ENCODE measurements around the gene ECHDC1. TPM values are rescaled to one million over a fixed set of nuclear protein-coding genes. Genes with fewer than 3 reads are reported as not detected.
A peak's percentile ranks its signal among the peaks of the same experiment; 100 is the strongest.
"Not testable (repeated sequence)": the region's sequence is repeated elsewhere in the genome, so short reads cannot be mapped to it uniquely, and the experiment has no call there.

The ECHDC1 gene, protein sequence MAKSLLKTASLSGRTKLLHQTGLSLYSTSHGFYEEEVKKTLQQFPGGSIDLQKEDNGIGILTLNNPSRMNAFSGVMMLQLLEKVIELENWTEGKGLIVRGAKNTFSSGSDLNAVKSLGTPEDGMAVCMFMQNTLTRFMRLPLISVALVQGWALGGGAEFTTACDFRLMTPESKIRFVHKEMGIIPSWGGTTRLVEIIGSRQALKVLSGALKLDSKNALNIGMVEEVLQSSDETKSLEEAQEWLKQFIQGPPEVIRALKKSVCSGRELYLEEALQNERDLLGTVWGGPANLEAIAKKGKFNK
- total RNA-seq (51.2 TPM), polyA plus RNA-seq (ENCODE audit: insufficient read depth in 1 of 8, insufficient read length in 8 of 8, low replicate concordance in 1 of 8) (10 to 100 TPM; 57.3 to 70.0 (median 61.2) TPM)
- long read RNA-seq, donor 1, transcript ECHDC1-210 (6 exons, 2,341 nt): major isoform, 7 of 16 reads
- long read RNA-seq, donor 1, partial matches to known transcripts: 5 of 16 reads
- long read RNA-seq, donor 1, other reads (novel, unspliced or antisense): 0 of 16 reads
- long read RNA-seq, donor 2, partial matches to known transcripts: 0 of 2 reads
- long read RNA-seq, donor 2, other reads (novel, unspliced or antisense): 0 of 2 reads
- long read RNA-seq, donor 3, transcript ECHDC1-210 (6 exons, 2,341 nt): major isoform, 8 of 42 reads
- long read RNA-seq, donor 3, transcript ECHDC1-203 (5 exons, 1,354 nt): minor isoform, 6 of 42 reads
- long read RNA-seq, donor 3, partial matches to known transcripts: 24 of 42 reads
- long read RNA-seq, donor 3, other reads (novel, unspliced or antisense): 0 of 42 reads
- long read RNA-seq, donor 4, transcript ECHDC1-210 (6 exons, 2,341 nt): major isoform, 5 of 11 reads
- long read RNA-seq, donor 4, partial matches to known transcripts: 0 of 11 reads
- long read RNA-seq, donor 4, other reads (novel, unspliced or antisense): 0 of 11 reads
- long read RNA-seq, donor 5, transcript ECHDC1-210 (6 exons, 2,341 nt): major isoform, 26 of 102 reads
- long read RNA-seq, donor 5, transcript ECHDC1-203 (5 exons, 1,354 nt): minor isoform, 15 of 102 reads
- long read RNA-seq, donor 5, partial matches to known transcripts: 51 of 102 reads
- long read RNA-seq, donor 5, other reads (novel, unspliced or antisense): 6 of 102 reads
- long read RNA-seq, donor 6, transcript ECHDC1-210 (6 exons, 2,341 nt): major isoform, 11 of 36 reads
- long read RNA-seq, donor 6, transcript ECHDC1-203 (5 exons, 1,354 nt): minor isoform, 10 of 36 reads
- long read RNA-seq, donor 6, partial matches to known transcripts: 7 of 36 reads
- long read RNA-seq, donor 6, other reads (novel, unspliced or antisense): 0 of 36 reads
- long read RNA-seq, donor 7, transcript ECHDC1-210 (6 exons, 2,341 nt): major isoform, 7 of 13 reads
- long read RNA-seq, donor 7, partial matches to known transcripts: 0 of 13 reads
- long read RNA-seq, donor 7, other reads (novel, unspliced or antisense): 0 of 13 reads
- long read RNA-seq, donor 8, transcript ECHDC1-203 (5 exons, 1,354 nt): major isoform, 9 of 17 reads
- long read RNA-seq, donor 8, transcript ECHDC1-210 (6 exons, 2,341 nt): minor isoform, 6 of 17 reads
- long read RNA-seq, donor 8, partial matches to known transcripts: 0 of 17 reads
- long read RNA-seq, donor 8, other reads (novel, unspliced or antisense): 0 of 17 reads
- long read RNA-seq, donor 9, transcript ECHDC1-203 (5 exons, 1,354 nt): major isoform, 9 of 23 reads
- long read RNA-seq, donor 9, transcript ECHDC1-210 (6 exons, 2,341 nt): minor isoform, 5 of 23 reads
- long read RNA-seq, donor 9, partial matches to known transcripts: 0 of 23 reads
- long read RNA-seq, donor 9, other reads (novel, unspliced or antisense): 0 of 23 reads
- long read RNA-seq, donor 10, transcript ECHDC1-203 (5 exons, 1,354 nt): minor isoform, 11 of 48 reads
- long read RNA-seq, donor 10, transcript ECHDC1-210 (6 exons, 2,341 nt): major isoform, 12 of 48 reads
- long read RNA-seq, donor 10, partial matches to known transcripts: 16 of 48 reads
- long read RNA-seq, donor 10, other reads (novel, unspliced or antisense): 0 of 48 reads
- long read RNA-seq, donor 11, transcript ECHDC1-210 (6 exons, 2,341 nt): minor isoform, 7 of 36 reads
- long read RNA-seq, donor 11, transcript ECHDC1-203 (5 exons, 1,354 nt): major isoform, 8 of 36 reads
- long read RNA-seq, donor 11, partial matches to known transcripts: 21 of 36 reads
- long read RNA-seq, donor 11, other reads (novel, unspliced or antisense): 0 of 36 reads

DNA sequence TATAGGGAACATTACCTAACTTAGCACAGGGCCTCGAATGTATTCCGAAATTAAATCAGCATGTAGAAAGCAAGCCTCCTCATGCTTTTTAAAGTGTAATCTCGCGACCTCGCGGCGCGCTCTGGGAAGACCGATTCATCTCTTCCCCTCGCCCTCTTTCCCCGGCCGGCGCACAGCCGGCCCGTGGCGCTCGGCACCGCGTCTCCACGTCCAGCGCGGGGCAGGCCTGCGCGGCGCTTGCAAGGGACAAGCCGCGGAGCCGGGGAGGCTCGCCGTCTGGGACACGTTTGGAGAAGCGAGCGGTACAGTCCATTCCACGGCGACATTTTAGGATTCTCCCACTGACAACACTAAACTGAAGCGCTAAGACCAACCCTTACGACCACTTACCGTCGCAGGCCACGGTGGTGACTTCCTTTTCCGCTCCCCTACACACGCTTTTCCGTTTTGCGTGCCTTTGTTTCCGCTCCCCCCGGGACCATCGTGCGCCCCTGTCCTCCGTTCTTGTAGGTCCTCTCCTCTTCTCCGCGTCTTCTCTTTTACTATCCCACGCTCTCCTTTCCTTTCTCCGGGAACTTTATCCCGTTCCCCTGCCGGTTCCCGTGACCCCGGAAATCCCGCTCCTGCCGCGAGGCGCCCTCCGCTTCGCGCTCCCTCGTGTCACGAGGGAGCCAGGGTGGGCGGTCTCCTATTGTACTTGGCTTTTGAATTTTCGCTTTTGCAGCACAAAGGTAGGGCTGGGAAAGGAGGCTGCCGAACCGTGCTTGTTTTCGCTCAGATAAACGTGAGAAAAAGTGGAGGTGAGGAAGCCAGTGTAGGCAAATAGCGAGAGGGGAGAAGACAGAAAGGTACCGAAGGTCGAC is at the start of gene ECHDC1:
Gene ECHDC1 (minus strand): TSS at position 664 of the 863 bp plus-strand sequence. CDS start 12,581 bp downstream, outside the sequence.
- Histone ChIP-seq H3K36me3 (ENCODE audit: control insufficient read depth, insufficient read depth, low read length) (peaks cover 2% of the 10 kb centered on the region), H3K9me3 (replicated peaks; ENCODE audit: control insufficient read depth, low read depth, low read length) (no peaks in the 10 kb centered on the region), H3K27me3 (ENCODE audit: control insufficient read depth, insufficient read depth, low read length) (no peaks in the 10 kb centered on the region), H3K4me1 (ENCODE audit: control insufficient read depth, insufficient read depth, low read length) (peaks cover 15% of the 10 kb centered on the region), H3K4me3 (ENCODE audit: low read length) (peak within 1 kb of the TSS; percentile 85), H3K27ac (ENCODE audit: low read length) (peak within 1 kb of the TSS; percentile 97)
- under 1% methylated on average over 74 of the region's 75 CpGs for WGBS (ENCODE audit: insufficient coverage)
- peak; percentile 90 for DNase-seq

DNA sequence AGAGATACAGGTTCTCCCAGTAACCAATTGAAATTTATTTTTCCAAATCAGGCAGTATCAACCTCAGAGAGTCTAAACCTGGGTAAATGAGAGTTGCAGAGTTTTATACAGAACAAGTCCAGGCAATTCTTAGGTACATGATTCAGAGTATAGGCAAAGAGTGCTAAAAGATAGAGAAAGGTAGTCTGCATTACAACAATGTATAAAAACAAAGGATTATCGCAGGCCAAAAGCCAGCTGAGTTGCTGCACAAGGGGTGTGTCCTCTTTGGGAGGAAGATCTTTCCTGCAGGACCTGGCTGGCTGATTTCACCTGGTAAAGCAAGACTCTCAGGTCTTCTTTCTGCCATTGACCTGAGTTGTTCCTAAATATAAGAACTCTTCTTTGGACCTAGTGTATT is 48.9 kb upstream of the ECHDC1 start:
- DNase-seq: no peak
- Histone ChIP-seq H3K4me3 (ENCODE audit: low read length) (no peak overlapping the region), H3K27me3 (ENCODE audit: control insufficient read depth, insufficient read depth, low read length) (no peaks in the 10 kb centered on the region), H3K36me3 (ENCODE audit: control insufficient read depth, insufficient read depth, low read length) (no peaks in the 10 kb centered on the region), H3K27ac (ENCODE audit: low read length) (peak overlapping the region; percentile 83), H3K4me1 (ENCODE audit: control insufficient read depth, insufficient read depth, low read length) (peaks cover 12% of the 10 kb centered on the region), H3K9me3 (replicated peaks; ENCODE audit: control insufficient read depth, low read depth, low read length) (no peaks in the 10 kb centered on the region)
- WGBS (ENCODE audit: insufficient coverage): 100% methylated on average over 1 of the region's 1 CpG

DNA sequence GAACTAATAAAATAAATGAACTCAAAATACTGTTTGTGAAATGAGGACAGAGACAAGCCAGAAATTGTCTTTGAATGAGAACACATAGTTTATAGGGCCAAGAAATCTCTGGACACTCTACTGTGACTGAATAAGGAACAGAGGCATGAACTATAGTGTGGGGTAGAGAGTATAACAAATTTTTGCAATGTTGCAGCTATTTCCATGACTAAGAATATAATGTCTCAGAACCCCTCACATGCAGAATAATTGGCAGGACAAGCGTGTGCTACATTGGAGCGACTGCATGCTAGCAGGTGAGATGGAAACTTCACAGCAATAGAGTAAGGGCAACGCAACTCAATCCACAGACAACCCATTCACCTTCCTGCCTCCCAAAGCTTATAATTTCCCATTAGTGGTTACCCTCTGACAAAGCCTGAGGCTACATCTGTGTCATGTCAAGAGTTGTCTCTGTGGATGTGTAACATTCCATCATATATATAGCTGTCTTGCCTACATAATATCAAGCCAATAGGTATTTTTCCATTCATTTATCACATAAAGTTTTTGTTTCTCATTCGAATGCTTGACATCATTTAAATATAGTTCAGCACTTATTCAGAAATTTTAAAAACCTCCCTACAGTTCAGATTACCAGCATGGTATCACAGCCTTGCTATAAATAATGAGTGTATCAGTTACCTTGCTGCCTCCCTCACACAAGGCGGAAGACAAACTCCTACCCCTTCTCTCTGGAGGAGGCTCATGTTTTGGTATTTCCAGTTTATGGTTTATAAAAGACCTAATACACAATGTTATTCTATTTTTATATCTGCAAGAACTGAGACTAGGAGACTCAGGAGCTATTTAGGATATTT is 47.9 kb upstream of the ECHDC1 start:
- no peaks in the 10 kb centered on the region for H3K9me3 ChIP-seq (replicated peaks; ENCODE audit: control insufficient read depth, low read depth, low read length)
- no CpG with 5 or more reads among the region's 5 CpGs for WGBS (ENCODE audit: insufficient coverage)
- peak overlapping the region; percentile 83 for H3K27ac ChIP-seq (ENCODE audit: low read length)
- H3K27me3 ChIP-seq (ENCODE audit: control insufficient read depth, insufficient read depth, low read length): no peaks in the 10 kb centered on the region
- H3K4me3 ChIP-seq (ENCODE audit: low read length): no peak overlapping the region
- DNase-seq: peak; percentile 96
- no peaks in the 10 kb centered on the region for H3K36me3 ChIP-seq (ENCODE audit: control insufficient read depth, insufficient read depth, low read length)
- H3K4me1 ChIP-seq (ENCODE audit: control insufficient read depth, insufficient read depth, low read length): peaks cover 12% of the 10 kb centered on the region

DNA sequence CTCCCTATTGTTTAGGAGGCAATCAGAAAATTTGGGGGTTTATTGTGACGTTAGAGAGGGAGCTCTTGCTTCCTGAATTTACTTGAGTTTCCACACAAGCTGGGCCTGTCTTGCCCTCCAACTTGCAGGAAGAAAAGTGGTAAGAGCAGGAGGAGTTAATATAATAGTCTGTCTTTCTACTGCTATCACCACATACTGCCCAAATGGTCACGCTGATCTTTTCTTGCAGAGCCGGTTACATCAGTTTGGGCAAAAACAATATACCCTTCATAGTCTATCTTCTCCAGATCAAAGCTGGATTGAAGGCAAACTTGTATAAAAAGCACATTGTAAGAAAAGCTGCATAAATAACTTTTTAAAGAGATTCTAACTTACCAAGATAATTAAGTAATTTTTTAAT is 46.3 kb upstream of the ECHDC1 start:
- no peaks in the 10 kb centered on the region for H3K36me3 ChIP-seq (ENCODE audit: control insufficient read depth, insufficient read depth, low read length)
- no peaks in the 10 kb centered on the region for H3K9me3 ChIP-seq (replicated peaks; ENCODE audit: control insufficient read depth, low read depth, low read length)
- H3K27ac ChIP-seq (ENCODE audit: low read length): peak overlapping the region; percentile 57
- WGBS (ENCODE audit: insufficient coverage): no CpG with 5 or more reads among the region's 3 CpGs
- DNase-seq: no peak
- peaks cover 20% of the 10 kb centered on the region for H3K4me1 ChIP-seq (ENCODE audit: control insufficient read depth, insufficient read depth, low read length)
- no peaks in the 10 kb centered on the region for H3K27me3 ChIP-seq (ENCODE audit: control insufficient read depth, insufficient read depth, low read length)
- H3K4me3 ChIP-seq (ENCODE audit: low read length): no peak overlapping the region

DNA sequence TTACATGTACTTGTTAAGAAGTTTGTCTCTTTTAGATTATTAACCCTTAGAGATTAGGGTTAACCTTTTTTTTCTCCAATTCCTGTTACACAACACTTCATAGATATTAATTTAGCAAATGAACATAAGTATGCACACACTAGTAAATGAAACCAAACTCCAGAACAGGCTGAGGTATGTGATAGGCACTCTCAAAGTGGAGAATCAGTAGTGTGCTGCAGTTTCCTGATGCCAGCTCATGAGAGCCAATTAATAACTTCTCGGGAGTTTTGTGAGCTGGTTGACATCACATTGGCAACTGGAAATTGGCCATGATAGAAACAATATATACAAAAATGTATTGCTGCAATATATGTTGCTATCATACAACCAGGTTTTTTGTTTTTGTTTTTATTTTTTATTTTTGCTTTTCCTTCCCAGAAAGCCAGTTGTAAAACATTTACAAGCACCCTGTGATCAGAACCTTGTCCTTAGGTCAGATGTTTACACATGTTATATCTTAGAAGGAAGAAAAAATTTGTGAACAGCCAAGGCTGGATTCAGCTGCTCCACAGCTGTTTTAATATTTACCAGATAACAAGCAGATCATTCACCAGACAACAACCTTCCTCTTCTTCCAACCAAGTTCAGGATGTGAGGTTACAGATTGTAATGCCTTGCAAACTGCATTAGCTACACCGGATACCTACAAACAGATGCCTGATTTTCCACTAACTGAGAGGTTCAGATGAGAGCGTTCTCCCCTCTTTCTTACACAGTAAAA is 42.4 kb upstream of the ECHDC1 start:
- peak overlapping the region; percentile 69 for H3K27ac ChIP-seq (ENCODE audit: low read length)
- no CpG with 5 or more reads among the region's 3 CpGs for WGBS (ENCODE audit: insufficient coverage)
- no peaks in the 10 kb centered on the region for H3K27me3 ChIP-seq (ENCODE audit: control insufficient read depth, insufficient read depth, low read length)
- no peak overlapping the region for H3K4me3 ChIP-seq (ENCODE audit: low read length)
- H3K9me3 ChIP-seq (replicated peaks; ENCODE audit: control insufficient read depth, low read depth, low read length): no peaks in the 10 kb centered on the region
- no peaks in the 10 kb centered on the region for H3K36me3 ChIP-seq (ENCODE audit: control insufficient read depth, insufficient read depth, low read length)
- H3K4me1 ChIP-seq (ENCODE audit: control insufficient read depth, insufficient read depth, low read length): peaks cover 17% of the 10 kb centered on the region
- DNase-seq: peak; percentile 87

DNA sequence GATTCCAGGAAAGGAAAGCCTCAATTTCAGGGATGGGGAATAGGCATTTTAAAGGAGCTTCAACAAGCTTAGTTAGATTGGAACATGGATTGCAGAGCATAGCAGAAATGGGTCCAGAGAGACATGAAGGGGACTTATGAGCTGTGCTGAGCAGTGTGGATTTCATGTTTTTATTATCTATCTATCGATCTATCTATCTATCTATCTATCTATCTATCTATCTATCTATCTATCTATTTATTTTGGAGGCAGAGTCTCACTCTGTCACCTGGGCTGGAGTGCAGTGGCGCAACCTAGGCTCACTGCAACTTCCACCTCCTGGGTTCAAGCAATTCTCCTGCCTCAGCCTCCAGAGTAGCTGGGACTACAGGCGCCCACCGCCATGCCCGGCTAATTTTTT is 41.4 kb upstream of the ECHDC1 start:
- H3K4me3 ChIP-seq (ENCODE audit: low read length); H3K9me3 ChIP-seq (replicated peaks; ENCODE audit: control insufficient read depth, low read depth, low read length); DNase-seq; H3K36me3 ChIP-seq (ENCODE audit: control insufficient read depth, insufficient read depth, low read length); H3K27me3 ChIP-seq (ENCODE audit: control insufficient read depth, insufficient read depth, low read length): not testable (repeated sequence)
- Histone ChIP-seq H3K27ac (ENCODE audit: low read length) (peak overlapping the region; percentile 82), H3K4me1 (ENCODE audit: control insufficient read depth, insufficient read depth, low read length) (peaks cover 17% of the 10 kb centered on the region)
- 93% methylated on average over 3 of the region's 5 CpGs for WGBS (ENCODE audit: insufficient coverage)

DNA sequence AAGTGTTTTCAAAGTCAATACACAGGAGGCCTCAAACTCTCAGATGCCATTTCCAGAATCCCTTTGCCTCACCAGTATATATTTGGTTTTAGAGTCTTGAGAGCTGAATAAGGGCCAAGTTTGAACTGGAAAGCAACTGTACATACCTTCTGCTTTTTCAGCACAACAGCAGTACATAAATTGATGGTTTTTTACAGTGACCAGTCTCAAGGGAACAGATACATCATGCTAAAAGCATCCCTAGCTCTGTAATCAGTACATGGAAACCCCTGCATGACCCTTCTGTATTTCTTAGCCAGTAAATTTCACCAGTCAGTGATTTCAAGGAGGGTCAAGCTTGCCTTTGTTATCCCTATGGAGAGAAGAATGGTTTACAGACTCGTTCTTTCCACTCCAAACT is 40.6 kb upstream of the ECHDC1 start:
- peaks cover 13% of the 10 kb centered on the region for H3K4me1 ChIP-seq (ENCODE audit: control insufficient read depth, insufficient read depth, low read length)
- H3K36me3 ChIP-seq (ENCODE audit: control insufficient read depth, insufficient read depth, low read length): no peaks in the 10 kb centered on the region
- WGBS (ENCODE audit: insufficient coverage): no CpG with 5 or more reads among the region's 1 CpG
- peak overlapping the region; percentile 82 for H3K27ac ChIP-seq (ENCODE audit: low read length)
- H3K27me3 ChIP-seq (ENCODE audit: control insufficient read depth, insufficient read depth, low read length): no peaks in the 10 kb centered on the region
- H3K4me3 ChIP-seq (ENCODE audit: low read length): no peak overlapping the region
- DNase-seq: peak; percentile 96
- no peaks in the 10 kb centered on the region for H3K9me3 ChIP-seq (replicated peaks; ENCODE audit: control insufficient read depth, low read depth, low read length)

Data from muscle of leg (tissue), 16 donors.